Measurements from ENCODE around the gene FBXL19.

The FBXL19 gene

GRCh38 chr16:30991052-30991451, 67.7 kb downstream of the FBXL19 start:
- no peak for DNase-seq

- DNase-seq = no peak
These were observed 69.0 kb downstream of the FBXL19 start for GRCh38 chr16:30992276-30992780.

GRCh38 chr16:30992931-30993816, 69.8 kb downstream of the FBXL19 start:
- no peak for DNase-seq

- DNase-seq = no peak
These were observed 72.6 kb downstream of the FBXL19 start for GRCh38 chr16:30995927-30996323.

- DNase-seq = no peak
These were observed 73.1 kb downstream of the FBXL19 start for GRCh38 chr16:30996324-30996984.

GRCh38 chr16:30996985-30997724, 73.8 kb downstream of the FBXL19 start:
- no peak for DNase-seq

- DNase-seq = no peak
These were observed 74.6 kb downstream of the FBXL19 start for GRCh38 chr16:30997725-30998711.

Data from NCI-H1694 (cell line).